Hippocampal formation (tissue), 2 donors: ENCODE results near the gene SLIT3.

Experiments
- DNase-seq, 2 donors: peaks; one replicate each; lab custom pipeline; 2025; lab: John Stamatoyannopoulos, UW

Gene SLIT3

GRCh38 chr5:168860503-168860902 lies 440.4 kb downstream of the SLIT3 start:
- no peak for DNase-seq

GRCh38 chr5:168860081-168860480 lies 440.9 kb downstream of the SLIT3 start:
- DNase-seq = no peak

- no peak for DNase-seq
These were observed 441.5 kb downstream of the SLIT3 start for GRCh38 chr5:168859471-168859870.

GRCh38 chr5:168858994-168859393 lies 441.9 kb downstream of the SLIT3 start:
- no peak for DNase-seq

GRCh38 chr5:168858371-168858770 lies 442.6 kb downstream of the SLIT3 start:
- DNase-seq = no peak

GRCh38 chr5:168853972-168854371 lies 447.0 kb downstream of the SLIT3 start:
- DNase-seq = no peak

GRCh38 chr5:168852329-168852728 lies 448.6 kb downstream of the SLIT3 start:
- no peak for DNase-seq

- DNase-seq = no peak
These were observed 449.0 kb downstream of the SLIT3 start for GRCh38 chr5:168851902-168852321.

GRCh38 chr5:168850683-168851082 lies 450.3 kb downstream of the SLIT3 start:
- no peak for DNase-seq

- DNase-seq = no peak
These were observed 452.4 kb downstream of the SLIT3 start for GRCh38 chr5:168848569-168848968.

- no peak for DNase-seq
These were observed 453.3 kb downstream of the SLIT3 start for GRCh38 chr5:168847511-168848073.

GRCh38 chr5:168844922-168845296 lies 456.0 kb downstream of the SLIT3 start:
- no peak for DNase-seq

GRCh38 chr5:168844016-168844921 lies 456.7 kb downstream of the SLIT3 start:
- DNase-seq = no peak

GRCh38 chr5:168843277-168844015 lies 457.5 kb downstream of the SLIT3 start:
- DNase-seq = no peak

GRCh38 chr5:168842571-168843205 lies 458.3 kb downstream of the SLIT3 start:
- no peak for DNase-seq

- DNase-seq = no peak
These were observed 463.1 kb downstream of the SLIT3 start for GRCh38 chr5:168837852-168838251.

GRCh38 chr5:168836603-168837231 lies 464.2 kb downstream of the SLIT3 start:
- no peak for DNase-seq

GRCh38 chr5:168833936-168834335 lies 467.0 kb downstream of the SLIT3 start:
- no peak for DNase-seq

- DNase-seq = no peak
These were observed 467.6 kb downstream of the SLIT3 start for GRCh38 chr5:168833383-168833782.

GRCh38 chr5:168832308-168832707 lies 468.6 kb downstream of the SLIT3 start:
- DNase-seq = no peak

- DNase-seq = no peak
These were observed 469.6 kb downstream of the SLIT3 start for GRCh38 chr5:168831383-168831782.

- DNase-seq = no peak
These were observed 470.1 kb downstream of the SLIT3 start for GRCh38 chr5:168830833-168831232.
